22Rv1 (cell line): ENCODE results near the gene HSD17B14.

Experiments
- CTCF ChIP-seq: fragments of 450-650 bp; IDR thresholded peaks from 2 replicates; pipeline ENCODE4 v1.5.1; 2017; ENCODE audit warnings: mild to moderate bottlenecking
- ZFX ChIP-seq: fragments of 450-650 bp; IDR thresholded peaks from 2 replicates; pipeline ENCODE4 v1.6.1; 2017; ENCODE audit warnings: antibody characterized with exemption, borderline replicate concordance

DNA sequence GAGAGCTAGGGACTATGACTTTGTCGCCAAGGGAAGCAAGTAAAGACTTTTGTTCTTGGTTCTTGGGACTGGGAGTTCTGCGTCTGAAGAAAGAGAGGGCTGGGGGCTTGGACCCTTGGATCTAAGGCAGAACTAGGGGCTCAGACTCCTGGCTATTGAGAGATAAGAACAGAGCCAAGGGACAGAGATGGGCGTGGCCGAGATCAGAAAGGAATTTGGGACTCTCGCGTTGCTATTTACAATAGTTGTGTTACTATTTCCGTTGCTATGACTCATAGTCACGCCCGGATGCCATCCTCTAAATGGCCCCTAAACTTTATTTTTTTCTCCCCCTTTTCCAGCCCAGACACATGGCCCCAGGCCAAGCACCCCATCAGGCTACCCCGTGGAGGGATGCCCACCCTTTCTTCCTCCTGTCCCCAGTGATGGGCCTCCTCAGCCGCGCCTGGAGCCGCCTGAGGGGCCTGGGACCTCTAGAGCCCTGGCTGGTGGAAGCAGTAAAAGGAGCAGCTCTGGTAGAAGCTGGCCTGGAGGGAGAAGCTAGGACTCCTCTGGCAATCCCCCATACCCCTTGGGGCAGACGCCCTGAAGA is 36.7 kb upstream of the HSD17B14 start:
- no peak for TF ChIP-seq CTCF
- no peak for TF ChIP-seq ZFX
